Activated CD8-positive, alpha-beta memory T cell treated with anti-CD3 and anti-CD28 coated beads for 36 hours (primary cell): Measurements from ENCODE around the gene ASB10. TPM values are rescaled to one million over a fixed set of nuclear protein-coding genes. Genes with fewer than 3 reads are reported as not detected.

Experiments
- CTCF ChIA-PET: fragments of 350-600 bp; sonication (Branson Sonifier 250); formaldehyde crosslinking; loops from one replicate; lab custom pipeline; 2021; ENCODE audit warnings: antibody characterized with exemption; lab: Charles Lee
- POLR2A ChIA-PET: fragments of 350-600 bp; sonication (Branson Sonifier 250); formaldehyde crosslinking; loops from one replicate; lab custom pipeline; 2021; ENCODE audit warnings: antibody characterized with exemption; lab: Charles Lee
- total RNA-seq, 2 experiments: library from RNA; stranded (reverse); gene quantifications; one replicate each; pipeline ENCODE4 v1.2.3, GENCODE V29; 2021

The ASB10 gene
- total RNA-seq, 2 experiments from 2014 or later: not detected

- POLR2A ChIA-PET: no interaction called here
- CTCF ChIA-PET: no interaction called here
These were observed 28.3 kb upstream of the ASB10 start for GRCh38 chr7:151215396-151215795.

- ChIA-PET CTCF (no interaction called here), POLR2A (interaction anchor here (1.9 kb wide), 1 partner anchor 13 kb away, joined by 7 read pairs; the partner anchor contains the start of gene ABCF2)
These were observed 26.8 kb upstream of the ASB10 start for GRCh38 chr7:151213826-151214225.

GRCh38 chr7:151212626-151213025 is 25.6 kb upstream of the ASB10 start:
- CTCF ChIA-PET: no interaction called here

GRCh38 chr7:151211155-151211772 is 24.2 kb upstream of the ASB10 start:
- ChIA-PET POLR2A (no interaction called here), CTCF (interaction anchor here (0.6 kb wide), 1 partner anchor 9 kb away, joined by 3 read pairs; no protein-coding TSS in a partner anchor)

More at GRCh38 chr7:151212626-151213025, 25.6 kb upstream of the ASB10 start:
- POLR2A ChIA-PET: interaction anchor here (1.9 kb wide), 1 partner anchor 14 kb away, joined by 7 read pairs; the partner anchor contains the start of gene ABCF2

DNA sequence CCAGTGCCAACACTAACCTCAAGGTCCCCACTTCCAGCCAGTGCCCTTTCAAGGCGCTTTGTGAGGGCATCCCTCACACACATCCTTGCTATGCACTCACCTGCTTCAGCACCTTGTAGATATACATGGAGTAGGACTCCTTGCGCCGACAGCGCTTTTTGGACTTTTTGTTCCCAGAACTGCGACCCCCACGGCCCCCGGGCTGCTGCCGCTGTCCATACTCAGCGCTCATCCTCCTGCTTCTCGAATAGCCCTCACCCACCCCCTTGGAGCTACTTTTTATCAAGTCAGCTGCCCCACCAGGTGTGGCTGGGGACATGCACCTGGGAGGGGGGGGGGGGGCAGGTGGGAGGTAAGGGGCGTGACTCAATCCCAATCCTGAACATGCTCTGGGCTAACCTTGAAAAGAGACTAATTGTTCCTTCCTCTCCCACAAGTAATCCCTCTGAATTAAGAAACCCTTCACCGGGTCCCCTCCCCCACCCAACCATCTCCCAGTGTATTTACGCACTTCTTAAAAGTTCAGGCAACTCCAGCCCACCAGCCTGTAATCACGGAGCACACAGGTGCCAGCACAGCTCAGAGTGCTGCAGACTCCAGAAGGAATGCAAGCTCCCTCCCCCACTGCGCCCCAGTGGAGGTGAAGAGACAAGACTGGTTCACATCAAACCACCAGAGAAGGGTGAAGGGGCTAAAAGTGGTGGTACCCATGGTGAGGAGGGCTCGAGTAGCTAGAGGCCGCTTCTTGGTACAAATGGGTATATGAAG is 23.2 kb upstream of the ASB10 start, which contains the start of gene H2BK1:
Gene H2BK1, minus strand, starts transcription at position 402 of the 768 bp plus-strand sequence. Its CDS starts 170 bp downstream, at position 232.
- POLR2A ChIA-PET: interaction anchor here (0.7 kb wide), 1 partner anchor 9 kb away, joined by 3 read pairs; no protein-coding TSS in a partner anchor
- CTCF ChIA-PET: no interaction called here

DNA sequence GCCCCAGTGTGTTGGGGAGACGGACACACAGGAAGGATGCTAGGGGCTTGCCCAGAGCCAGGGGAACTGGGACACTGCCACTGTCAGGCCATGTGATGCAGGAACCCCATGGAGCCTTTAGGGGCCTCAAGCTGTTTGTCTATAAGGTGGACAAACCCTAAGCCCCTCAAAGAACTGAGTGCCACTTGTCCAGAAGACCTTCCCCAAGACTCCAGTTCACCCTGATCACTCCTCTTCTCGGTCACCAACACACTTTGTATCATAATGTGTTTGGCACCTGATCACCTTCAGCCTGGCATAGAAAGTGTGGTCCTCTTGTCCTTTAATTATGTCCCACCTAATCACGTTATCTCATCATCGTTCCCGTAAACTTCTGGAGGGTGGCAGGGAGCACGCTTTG is 22.5 kb upstream of the ASB10 start:
- CTCF ChIA-PET: no interaction called here

GRCh38 chr7:151208253-151208862 is 21.3 kb upstream of the ASB10 start:
- CTCF ChIA-PET: interaction anchor here (0.7 kb wide), 1 partner anchor 96 kb away, joined by 3 read pairs; no protein-coding TSS in a partner anchor
- POLR2A ChIA-PET: no interaction called here

More for the DNA sequence above, 22.5 kb upstream of the ASB10 start:
- POLR2A ChIA-PET: no interaction called here

GRCh38 chr7:151207804-151208203 is 20.8 kb upstream of the ASB10 start:
- CTCF ChIA-PET: interaction anchor here (0.7 kb wide), 1 partner anchor 96 kb away, joined by 3 read pairs; no protein-coding TSS in a partner anchor
- POLR2A ChIA-PET: no interaction called here

DNA sequence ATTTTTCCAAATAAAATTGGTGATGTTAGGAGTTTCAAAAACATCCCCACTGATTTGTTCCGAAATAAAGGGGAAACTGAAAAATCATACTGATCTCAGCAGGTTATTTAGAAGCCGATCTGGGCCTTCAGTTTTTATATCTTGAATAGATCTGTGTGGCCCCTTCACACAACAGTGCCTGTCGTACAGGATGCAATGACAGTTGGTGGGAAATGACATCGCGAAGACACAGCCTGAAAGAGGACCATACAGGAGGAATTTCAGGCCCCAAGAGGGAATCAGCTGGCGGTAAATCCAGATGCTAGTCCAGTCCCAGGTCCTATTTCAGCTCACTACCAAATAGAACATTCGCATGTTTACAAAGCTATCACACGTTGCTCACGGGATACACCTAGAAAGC is 20.3 kb upstream of the ASB10 start:
- CTCF ChIA-PET: interaction anchor here (0.7 kb wide), 1 partner anchor 95 kb away, joined by 3 read pairs; no protein-coding TSS in a partner anchor
- POLR2A ChIA-PET: no interaction called here

DNA sequence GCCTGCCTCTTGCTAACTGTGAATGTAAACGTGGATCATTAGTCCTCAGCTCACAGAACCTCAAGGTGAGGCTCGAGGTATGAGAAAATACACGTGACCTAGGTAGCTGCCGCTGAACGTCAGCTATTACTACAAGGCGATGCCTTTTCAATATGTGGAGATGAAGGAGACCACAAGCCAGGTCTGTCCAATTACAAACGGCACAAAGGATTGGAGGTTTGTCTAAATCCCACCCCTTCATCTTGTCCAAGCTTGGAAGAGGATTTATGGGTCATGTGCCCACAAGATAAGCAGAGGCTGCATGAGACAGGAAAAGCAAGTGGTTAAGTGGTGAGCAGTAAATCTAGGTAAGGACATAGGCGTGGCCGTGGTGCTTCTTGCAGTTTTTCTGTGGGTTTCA is 19.9 kb upstream of the ASB10 start:
- CTCF ChIA-PET: no interaction called here
- POLR2A ChIA-PET: no interaction called here

GRCh38 chr7:151205730-151206129 is 18.7 kb upstream of the ASB10 start:
- CTCF ChIA-PET: interaction anchor here (1.2 kb wide), 1 partner anchor 82 kb away, joined by 3 read pairs; no protein-coding TSS in a partner anchor

DNA sequence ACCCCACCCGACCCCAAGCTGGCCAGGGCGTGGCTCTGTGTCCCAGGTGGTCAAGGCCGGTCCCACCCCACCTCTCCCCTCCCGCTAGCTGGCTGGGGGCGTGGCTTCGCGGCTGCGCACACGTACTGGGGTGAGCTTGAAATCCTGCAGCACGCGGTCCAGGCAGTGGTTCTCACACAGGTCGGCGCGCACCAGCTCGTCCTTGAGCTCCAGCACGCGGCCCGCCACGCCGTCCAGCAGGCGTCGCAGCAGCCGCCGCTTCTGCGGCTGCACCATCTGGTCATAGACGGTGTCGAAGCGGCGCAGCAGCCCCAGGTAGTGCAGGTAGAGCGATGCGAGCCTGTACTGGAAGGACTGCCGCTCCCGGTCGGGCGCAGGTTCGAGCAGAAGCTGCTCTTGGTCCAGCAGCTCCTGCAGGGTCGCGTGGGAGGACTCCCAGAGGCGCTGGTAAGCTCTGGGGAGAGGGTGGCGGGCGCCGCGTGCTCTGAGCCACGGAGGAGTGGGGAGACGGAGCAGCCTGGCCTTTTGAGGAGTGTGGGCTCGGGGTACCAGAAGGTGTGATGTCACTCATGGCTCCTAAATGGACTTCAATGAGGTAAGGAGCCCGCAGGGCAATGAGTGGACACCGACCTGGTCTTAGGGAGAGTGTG is 17.5 kb upstream of the ASB10 start:
- POLR2A ChIA-PET: no interaction called here
- CTCF ChIA-PET: interaction anchor here (0.6 to 1.2 kb wide), 2 partner anchors 81 to 811 kb away, joined by 3 read pairs; no protein-coding TSS in a partner anchor

More at GRCh38 chr7:151205730-151206129, 18.7 kb upstream of the ASB10 start:
- POLR2A ChIA-PET: no interaction called here

GRCh38 chr7:151202836-151203235 is 15.8 kb upstream of the ASB10 start:
- ChIA-PET POLR2A (no interaction called here), CTCF (no interaction called here)

DNA sequence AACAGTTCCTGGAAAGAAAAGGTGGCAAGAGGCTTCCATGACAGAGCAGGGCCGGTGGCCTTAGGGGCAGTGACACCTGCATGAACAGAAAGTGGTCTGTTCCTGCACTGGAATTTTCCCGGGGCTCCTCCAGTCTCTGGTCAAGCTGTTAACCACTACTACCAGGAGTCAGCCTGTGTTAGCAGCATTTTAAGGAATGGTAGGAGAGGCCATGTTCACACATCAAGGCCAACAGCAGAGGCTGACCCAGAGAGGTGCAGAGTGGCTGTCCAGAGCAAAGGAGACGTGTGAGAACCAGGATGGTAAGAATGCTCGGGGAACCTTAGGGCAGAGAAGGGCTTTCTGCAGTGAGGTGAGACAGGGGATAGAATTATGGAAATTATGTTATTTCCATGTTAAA is 14.7 kb upstream of the ASB10 start:
- ChIA-PET CTCF (no interaction called here), POLR2A (no interaction called here)

- POLR2A ChIA-PET: no interaction called here
- CTCF ChIA-PET: no interaction called here
These were observed 14.3 kb upstream of the ASB10 start for GRCh38 chr7:151201344-151201743.

- ChIA-PET CTCF (no interaction called here), POLR2A (no interaction called here)
These were observed 12.1 kb upstream of the ASB10 start for GRCh38 chr7:151198945-151199848.

DNA sequence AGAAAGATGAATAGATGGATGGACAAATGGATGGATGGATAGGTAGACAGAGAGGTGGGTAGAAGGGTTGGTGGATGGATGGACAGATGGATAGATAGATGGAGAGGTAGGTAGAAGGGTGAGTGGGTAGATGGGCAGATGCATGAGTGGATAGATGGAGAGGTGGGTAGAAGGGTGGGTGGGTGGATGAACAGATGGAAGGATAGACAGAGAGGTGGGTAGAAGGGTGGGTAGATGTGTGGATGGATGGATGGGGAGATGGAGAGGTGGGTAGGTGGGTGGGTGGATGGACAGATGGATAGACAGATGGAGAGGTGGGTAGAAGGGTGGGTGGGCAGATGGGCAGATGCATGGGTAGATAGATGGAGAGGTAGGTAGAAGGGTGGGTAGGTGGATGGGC is 10.9 kb upstream of the ASB10 start:
- ChIA-PET POLR2A (no interaction called here), CTCF (no interaction called here)
